HG03378 (cell line): ENCODE data around the gene PLEKHG4B.

Source experiments
- ATAC-seq: cut with Tn5 transposase; IDR thresholded peaks from one replicate; pipeline ENCODE4 v1.9.1; 2021; ENCODE audit warnings: mild to moderate bottlenecking, moderate library complexity; ENCODE audit not compliant: unreplicated experiment

The PLEKHG4B gene

GRCh38 chr5:74503-75109 is 17.4 kb upstream of the PLEKHG4B start:
- ATAC-seq, result no peak

- ATAC-seq, result no peak
Measured at GRCh38 chr5:75331-76320, 16.3 kb upstream of the PLEKHG4B start.

GRCh38 chr5:76358-77169 is 15.4 kb upstream of the PLEKHG4B start:
- no peak for ATAC-seq

- ATAC-seq, result no peak
Measured at GRCh38 chr5:77170-77501, 14.8 kb upstream of the PLEKHG4B start.

- no peak for ATAC-seq
Measured at GRCh38 chr5:77546-77945, 14.4 kb upstream of the PLEKHG4B start.

GRCh38 chr5:77957-78804 is 13.8 kb upstream of the PLEKHG4B start:
- no peak for ATAC-seq

- no peak for ATAC-seq
Measured at GRCh38 chr5:78805-79149, 13.2 kb upstream of the PLEKHG4B start.

GRCh38 chr5:79263-79662 is 12.7 kb upstream of the PLEKHG4B start:
- no peak for ATAC-seq

GRCh38 chr5:79821-80220 is 12.1 kb upstream of the PLEKHG4B start:
- no peak for ATAC-seq

- no peak for ATAC-seq
Measured at GRCh38 chr5:81391-82021, 10.5 kb upstream of the PLEKHG4B start.

GRCh38 chr5:82097-82496 is 9.9 kb upstream of the PLEKHG4B start:
- no peak for ATAC-seq

GRCh38 chr5:82570-82969 is 9.4 kb upstream of the PLEKHG4B start:
- no peak for ATAC-seq

GRCh38 chr5:83029-83428 is 8.9 kb upstream of the PLEKHG4B start:
- no peak for ATAC-seq

- no peak for ATAC-seq
Measured at GRCh38 chr5:85334-85995, 6.5 kb upstream of the PLEKHG4B start.

- ATAC-seq, result no peak
Measured at GRCh38 chr5:89337-90286, 2.4 kb upstream of the PLEKHG4B start.

GRCh38 chr5:90590-91547 is 1.1 kb upstream of the PLEKHG4B start:
- no peak for ATAC-seq

- ATAC-seq, result no peak
Measured at GRCh38 chr5:92401-93220, 643 bp downstream of the PLEKHG4B start.
